Ishikawa (cell line): ENCODE measurements around the gene SEMA3A.
A peak's percentile ranks its signal among the peaks of the same experiment; 100 is the strongest.

ENCODE experiments used
- CEBPB ChIP-seq: IDR thresholded peaks from 2 replicates; pipeline ENCODE4 v1.6.1; 2012
- CREB1 ChIP-seq: IDR thresholded peaks from 2 replicates; pipeline ENCODE4 v1.6.1; 2012; ENCODE audit warnings: low read depth
- EGR1 ChIP-seq: IDR thresholded peaks from 2 replicates; pipeline ENCODE4 v1.6.1; 2012
- EP300 ChIP-seq: IDR thresholded peaks from 2 replicates; pipeline ENCODE4 v1.6.1; 2012; ENCODE audit warnings: borderline replicate concordance
- FOXM1 ChIP-seq: IDR thresholded peaks from 2 replicates; pipeline ENCODE4 v1.6.1; 2012; ENCODE audit warnings: low read depth, borderline replicate concordance
- NFIC ChIP-seq: IDR thresholded peaks from 2 replicates; pipeline ENCODE4 v1.6.1; 2012
- RAD21 ChIP-seq: IDR thresholded peaks from 2 replicates; pipeline ENCODE4 v1.6.1; 2012; ENCODE audit warnings: low read depth
- TAF1 ChIP-seq: IDR thresholded peaks from 2 replicates; pipeline ENCODE4 v1.6.1; 2012; ENCODE audit warnings: low read depth, mild to moderate bottlenecking
- TCF12 ChIP-seq: IDR thresholded peaks from 2 replicates; pipeline ENCODE4 v1.6.1; 2012; ENCODE audit warnings: low read depth
- TEAD4 ChIP-seq: IDR thresholded peaks from 2 replicates; pipeline ENCODE4 v1.6.1; 2012
- YY1 ChIP-seq: IDR thresholded peaks from 2 replicates; pipeline ENCODE4 v1.6.1; 2012; ENCODE audit warnings: low read depth
- ZBTB7A ChIP-seq: IDR thresholded peaks from 2 replicates; pipeline ENCODE4 v1.6.1; 2012; ENCODE audit warnings: low read depth
- TF ChIP-seq, protein P1 (sequence below): IDR thresholded peaks from 2 replicates; pipeline ENCODE4 v1.6.1; 2012; ENCODE audit warnings: low read depth, mild to moderate bottlenecking
- TF ChIP-seq, protein P2 (sequence below): IDR thresholded peaks from 2 replicates; pipeline ENCODE4 v1.6.1; 2012
- TF ChIP-seq, protein P3 (sequence below): IDR thresholded peaks from 2 replicates; pipeline ENCODE4 v1.6.1; 2012

The SEMA3A gene

DNA sequence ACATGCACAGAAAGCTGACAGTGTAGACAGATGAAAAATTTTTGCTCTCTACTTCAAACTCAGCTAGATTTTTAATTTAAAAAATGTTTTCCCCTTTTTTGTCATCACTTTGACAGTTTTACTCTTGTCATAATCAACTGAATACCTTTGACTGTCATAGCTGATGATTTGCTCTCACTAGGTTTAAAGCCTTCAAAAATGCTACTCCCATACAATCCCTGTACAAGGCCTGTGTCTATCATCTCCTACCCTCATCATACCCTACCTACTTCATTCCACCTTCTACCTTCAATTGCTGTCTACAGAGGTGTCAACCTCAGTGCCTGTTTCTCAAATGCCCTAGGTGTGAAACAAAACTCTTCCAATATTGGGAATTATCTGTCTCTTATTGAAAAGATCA is 230.3 kb downstream of the SEMA3A start:
- no peak for TF ChIP-seq RAD21
- TF ChIP-seq CREB1, result no peak
- no peak for TF ChIP-seq CEBPB
- TF ChIP-seq EP300, result no peak

DNA sequence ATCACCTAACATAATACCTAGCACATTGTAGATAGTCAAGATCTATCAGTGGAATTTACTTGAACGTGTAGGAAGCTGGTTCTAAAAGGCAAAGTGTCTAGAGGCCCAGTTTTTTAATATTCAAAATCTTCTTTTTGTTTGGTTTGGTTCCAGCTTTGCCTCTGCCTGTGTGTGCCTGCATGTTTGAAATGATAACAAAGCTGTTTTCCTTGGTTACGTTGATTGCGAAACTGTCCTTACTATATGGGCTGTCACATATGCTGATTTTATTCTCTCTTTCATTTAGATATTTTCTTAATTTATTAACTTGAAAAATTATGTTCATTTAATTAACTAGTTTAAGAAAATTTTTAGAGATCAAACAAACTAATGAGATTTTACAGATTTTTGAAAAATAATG is 237.3 kb downstream of the SEMA3A start:
- no peak for TF ChIP-seq TCF12
- peak; percentile 86 for TF ChIP-seq CEBPB
- no peak for TF ChIP-seq TAF1
- TF ChIP-seq TEAD4, result no peak
- TF ChIP-seq, protein P1, sequence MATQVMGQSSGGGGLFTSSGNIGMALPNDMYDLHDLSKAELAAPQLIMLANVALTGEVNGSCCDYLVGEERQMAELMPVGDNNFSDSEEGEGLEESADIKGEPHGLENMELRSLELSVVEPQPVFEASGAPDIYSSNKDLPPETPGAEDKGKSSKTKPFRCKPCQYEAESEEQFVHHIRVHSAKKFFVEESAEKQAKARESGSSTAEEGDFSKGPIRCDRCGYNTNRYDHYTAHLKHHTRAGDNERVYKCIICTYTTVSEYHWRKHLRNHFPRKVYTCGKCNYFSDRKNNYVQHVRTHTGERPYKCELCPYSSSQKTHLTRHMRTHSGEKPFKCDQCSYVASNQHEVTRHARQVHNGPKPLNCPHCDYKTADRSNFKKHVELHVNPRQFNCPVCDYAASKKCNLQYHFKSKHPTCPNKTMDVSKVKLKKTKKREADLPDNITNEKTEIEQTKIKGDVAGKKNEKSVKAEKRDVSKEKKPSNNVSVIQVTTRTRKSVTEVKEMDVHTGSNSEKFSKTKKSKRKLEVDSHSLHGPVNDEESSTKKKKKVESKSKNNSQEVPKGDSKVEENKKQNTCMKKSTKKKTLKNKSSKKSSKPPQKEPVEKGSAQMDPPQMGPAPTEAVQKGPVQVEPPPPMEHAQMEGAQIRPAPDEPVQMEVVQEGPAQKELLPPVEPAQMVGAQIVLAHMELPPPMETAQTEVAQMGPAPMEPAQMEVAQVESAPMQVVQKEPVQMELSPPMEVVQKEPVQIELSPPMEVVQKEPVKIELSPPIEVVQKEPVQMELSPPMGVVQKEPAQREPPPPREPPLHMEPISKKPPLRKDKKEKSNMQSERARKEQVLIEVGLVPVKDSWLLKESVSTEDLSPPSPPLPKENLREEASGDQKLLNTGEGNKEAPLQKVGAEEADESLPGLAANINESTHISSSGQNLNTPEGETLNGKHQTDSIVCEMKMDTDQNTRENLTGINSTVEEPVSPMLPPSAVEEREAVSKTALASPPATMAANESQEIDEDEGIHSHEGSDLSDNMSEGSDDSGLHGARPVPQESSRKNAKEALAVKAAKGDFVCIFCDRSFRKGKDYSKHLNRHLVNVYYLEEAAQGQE, result no peak

DNA sequence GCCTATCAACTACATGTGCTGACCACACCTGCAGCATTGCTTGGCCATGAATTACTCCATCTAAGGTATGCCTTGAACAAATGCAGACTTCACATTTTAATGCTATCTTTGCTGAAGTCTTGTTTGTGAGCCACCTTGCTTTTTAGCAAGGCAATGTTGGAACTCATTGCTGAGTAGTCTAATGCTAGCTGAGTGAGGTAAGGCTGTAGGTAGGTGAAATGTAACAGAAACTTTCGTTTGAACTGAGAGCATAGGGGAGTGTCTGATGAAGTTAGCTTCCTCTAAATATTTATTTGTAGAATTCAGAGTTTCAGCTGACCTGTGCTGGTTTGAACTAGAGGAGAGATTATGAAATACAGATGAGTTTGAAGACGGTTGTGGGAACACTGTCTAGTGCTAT is 238.5 kb downstream of the SEMA3A start:
- TF ChIP-seq CEBPB (no peak), TCF12 (no peak), TAF1 (no peak), FOXM1 (no peak), YY1 (no peak), ZBTB7A (no peak), RAD21 (no peak), EGR1 (no peak), NFIC (no peak)
- TF ChIP-seq, protein P2, sequence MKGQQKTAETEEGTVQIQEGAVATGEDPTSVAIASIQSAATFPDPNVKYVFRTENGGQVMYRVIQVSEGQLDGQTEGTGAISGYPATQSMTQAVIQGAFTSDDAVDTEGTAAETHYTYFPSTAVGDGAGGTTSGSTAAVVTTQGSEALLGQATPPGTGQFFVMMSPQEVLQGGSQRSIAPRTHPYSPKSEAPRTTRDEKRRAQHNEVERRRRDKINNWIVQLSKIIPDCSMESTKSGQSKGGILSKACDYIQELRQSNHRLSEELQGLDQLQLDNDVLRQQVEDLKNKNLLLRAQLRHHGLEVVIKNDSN, result no peak
- TF ChIP-seq, protein P3, sequence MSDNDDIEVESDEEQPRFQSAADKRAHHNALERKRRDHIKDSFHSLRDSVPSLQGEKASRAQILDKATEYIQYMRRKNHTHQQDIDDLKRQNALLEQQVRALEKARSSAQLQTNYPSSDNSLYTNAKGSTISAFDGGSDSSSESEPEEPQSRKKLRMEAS, result no peak
- TF ChIP-seq, protein P1, result no peak

DNA sequence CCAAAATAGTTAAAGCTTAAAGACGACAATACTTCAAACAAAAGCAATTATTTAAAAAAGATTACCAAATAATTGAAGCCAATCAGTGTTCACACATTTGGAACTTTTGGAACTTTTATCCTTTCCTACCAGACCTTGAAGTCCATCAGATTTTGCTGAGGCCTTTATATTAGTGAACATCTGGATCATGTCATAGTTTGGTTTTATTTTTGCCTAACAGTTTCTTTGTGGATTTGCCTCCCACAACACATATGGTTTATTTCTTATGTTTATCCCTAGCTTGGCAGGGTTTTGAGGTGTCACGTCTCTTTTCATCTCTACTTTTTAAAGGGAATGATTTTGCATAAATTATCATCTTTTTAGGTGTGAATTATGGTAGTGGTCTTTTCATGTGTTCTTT is 242.4 kb downstream of the SEMA3A start:
- TF ChIP-seq TAF1, result no peak
- no peak for TF ChIP-seq TEAD4
- no peak for TF ChIP-seq CEBPB
- TF ChIP-seq, protein P2, result no peak
- no peak for TF ChIP-seq NFIC
- TF ChIP-seq YY1, result no peak
- TF ChIP-seq TCF12, result no peak
- TF ChIP-seq ZBTB7A, result no peak
- TF ChIP-seq, protein P3, result no peak
- TF ChIP-seq, protein P1, result no peak
- no peak for TF ChIP-seq EGR1
- TF ChIP-seq CREB1, result no peak
- TF ChIP-seq RAD21, result no peak
- TF ChIP-seq EP300, result no peak
- no peak for TF ChIP-seq FOXM1

DNA sequence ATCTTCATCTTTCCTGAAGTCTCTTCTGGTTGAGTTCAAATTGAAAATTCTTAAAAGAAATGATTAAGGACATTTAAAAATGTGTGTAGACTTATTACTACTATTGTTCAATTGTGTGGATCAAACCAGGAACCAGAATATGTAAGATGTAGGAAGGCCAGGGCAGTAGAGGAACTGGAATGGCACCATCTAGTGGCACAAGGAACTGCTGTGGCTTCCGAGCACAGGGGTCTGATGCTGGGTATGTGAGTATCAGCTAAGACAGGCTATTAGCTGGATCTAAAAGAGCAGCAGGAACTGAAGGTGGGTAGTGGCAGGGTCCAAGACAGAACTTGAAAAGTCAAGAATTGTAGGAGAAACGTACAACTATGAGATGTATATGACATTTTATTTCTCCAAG is 247.3 kb downstream of the SEMA3A start:
- TF ChIP-seq YY1 (no peak), EP300 (no peak), CEBPB (no peak), RAD21 (peak; percentile 51), TAF1 (no peak), CREB1 (no peak), NFIC (no peak)
- TF ChIP-seq, protein P1, result no peak
